CD4-positive, CD25-positive, alpha-beta regulatory T cell (primary cell): ENCODE data around the gene LCN6. TPM values are rescaled to one million over a fixed set of nuclear protein-coding genes. Genes with fewer than 3 reads are reported as not detected.
"Not testable (repeated sequence)": the region's sequence is repeated elsewhere in the genome, so short reads cannot be mapped to it uniquely, and the experiment has no call there.

ENCODE experiments used
- ATAC-seq, 2 donors: fragments of 150-1000 bp; cut with Tn5 transposase; one replicate each; pipeline ENCODE4 v1.10.0; 2021; ENCODE audit warnings: low read depth in 2 of 2, moderate number of reproducible peaks in 2 of 2, moderate library complexity in 1 of 2
- DNase-seq, 3 donors: peaks; one replicate each; pipeline versions ENCODE4 v3.0.0 to v3.0.0-alpha.2; 2012 to 2022; ENCODE audit warnings: mixed read lengths in 1 of 3
- H3K27ac ChIP-seq: one replicate; pipeline ENCODE4 v1.7.0; 2013; ENCODE audit warnings: mild to moderate bottlenecking, low read length; ENCODE audit not compliant: insufficient read depth, poor library complexity, severe bottlenecking
- H3K27me3 ChIP-seq: one replicate; pipeline ENCODE4 v1.7.0; 2013; ENCODE audit warnings: low read length; ENCODE audit not compliant: control insufficient read depth, insufficient read depth
- H3K36me3 ChIP-seq: one replicate; pipeline ENCODE4 v1.7.0; 2013; ENCODE audit warnings: mild to moderate bottlenecking, low read length, moderate library complexity; ENCODE audit not compliant: control insufficient read depth, insufficient read depth
- H3K4me1 ChIP-seq: 2 replicates; pipeline ENCODE4 v1.7.0; 2013; ENCODE audit warnings: mild to moderate bottlenecking, low read length; ENCODE audit not compliant: insufficient read depth, control insufficient read depth, poor library complexity, severe bottlenecking
- H3K4me3 ChIP-seq: one replicate; pipeline ENCODE4 v1.7.0; 2013; ENCODE audit warnings: low read depth, mild to moderate bottlenecking, low read length, moderate library complexity
- H3K9me3 ChIP-seq, 2 experiments: 1 replicate in 1 of 2; 2 replicates in 1 of 2; pipeline ENCODE4 v1.7.0; 2013; ENCODE audit warnings: low read length in 2 of 2, mild to moderate bottlenecking in 1 of 2, moderate library complexity in 1 of 2; ENCODE audit not compliant: control insufficient read depth in 2 of 2
- H3K27ac Mint-ChIP-seq, 3 donors: one replicate each; pipeline ENCODE4 v1.8.0; 2020 to 2022; ENCODE audit warnings: mild to moderate bottlenecking in 3 of 3, mixed read lengths in 3 of 3, moderate library complexity in 2 of 3
- H3K27me3 Mint-ChIP-seq: one replicate; pipeline ENCODE4 v1.8.0; 2022; ENCODE audit warnings: mild to moderate bottlenecking, mixed read lengths
- H3K36me3 Mint-ChIP-seq: one replicate; pipeline ENCODE4 v1.8.0; 2020; ENCODE audit warnings: mixed read lengths
- H3K4me1 Mint-ChIP-seq, 4 donors: one replicate each; pipeline ENCODE4 v1.8.0; 2020 to 2022; ENCODE audit warnings: mixed read lengths in 4 of 4, mild to moderate bottlenecking in 1 of 4
- H3K4me3 Mint-ChIP-seq, 4 donors: one replicate each; pipeline ENCODE4 v1.8.0; 2020 to 2022; ENCODE audit warnings: mild to moderate bottlenecking in 4 of 4, mixed read lengths in 4 of 4, moderate library complexity in 3 of 4
- H3K9me3 Mint-ChIP-seq, 7 donors: one replicate each; pipeline ENCODE4 v1.8.0; 2020 to 2022; ENCODE audit warnings: mixed read lengths in 7 of 7, mild to moderate bottlenecking in 3 of 7, moderate library complexity in 2 of 7
- polyA plus RNA-seq, 4 donors: library from polyadenylated mRNA; unstranded; fragments of 300-500 nt; fragmentation: Illumina TruSeq; gene quantifications; one replicate each; pipeline ENCODE4 v1.2.3, GENCODE V29; 2021
- total RNA-seq: library from RNA; stranded (reverse); gene quantifications from one replicate; pipeline ENCODE4 v1.2.3, GENCODE V29; 2022

The LCN6 gene
- total and polyA plus RNA-seq, 5 donors from 2014 or later, result not detected

GRCh38 chr9:136711751-136712689 lies 36.3 kb downstream of the LCN6 start, which contains the start of gene DIPK1B:
Gene DIPK1B, plus strand, starts transcription at chr9:136712572. Its CDS starts 94 bp downstream, at chr9:136712666.
- Histone ChIP-seq H3K36me3 (no peaks in the 10 kb centered on the region), H3K27me3 (no peaks in the 10 kb centered on the region), H3K9me3 (no peaks in the 10 kb centered on the region), H3K27ac (no peak within 1 kb of the TSS), H3K4me3 (no peak within 1 kb of the TSS), H3K4me1 (peaks cover 9% of the 10 kb centered on the region)
- no peaks in the 10 kb centered on the region for H3K9me3 Mint-ChIP-seq
- H3K27ac Mint-ChIP-seq, result no peak within 1 kb of the TSS
- peak within 1 kb of the TSS in 3 of 4 donors; percentile 57 to 74 (median 67) for H3K4me3 Mint-ChIP-seq
- H3K36me3 Mint-ChIP-seq, result no peaks in the 10 kb centered on the region
- H3K4me1 Mint-ChIP-seq, result peaks cover 0 to 7% (median 0%) of the 10 kb centered on the region in 4 donors
- H3K27me3 Mint-ChIP-seq, result peaks cover 30% of the 10 kb centered on the region
- DNase-seq, result no peak
- peak; percentile 10 to 28 for ATAC-seq

DNA sequence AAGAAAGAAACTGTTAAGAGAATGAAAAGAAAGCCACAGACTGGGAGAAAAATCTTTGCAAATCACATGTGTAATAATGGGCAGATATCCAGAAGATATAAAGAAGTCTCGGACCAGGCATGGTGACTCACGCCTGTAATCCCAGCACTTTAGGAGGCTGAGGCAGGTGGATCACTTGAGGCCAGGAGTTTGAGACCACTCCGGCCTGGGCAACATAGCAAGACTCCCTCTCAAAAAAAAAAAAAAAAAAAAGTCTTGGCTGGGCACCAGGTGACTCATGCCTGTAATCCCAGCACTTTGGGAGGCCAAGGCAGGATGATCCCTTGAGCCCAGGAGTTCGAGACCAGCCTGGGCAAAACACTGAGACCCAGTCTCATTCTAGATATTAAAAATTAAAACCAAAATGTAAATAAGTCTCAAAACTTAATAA lies 37.1 kb downstream of the LCN6 start:
- H3K4me1 ChIP-seq, H3K27ac Mint-ChIP-seq, H3K27ac ChIP-seq, H3K4me3 ChIP-seq, DNase-seq, H3K4me1 Mint-ChIP-seq, H3K9me3 ChIP-seq, H3K27me3 ChIP-seq, ATAC-seq, H3K36me3 Mint-ChIP-seq, H3K9me3 Mint-ChIP-seq, H3K36me3 ChIP-seq: not testable (repeated sequence)
- H3K4me3 Mint-ChIP-seq, result peak overlapping the region in 2 of 4 donors; percentile 57 to 74
- H3K27me3 Mint-ChIP-seq, result peaks cover 30% of the 10 kb centered on the region

- Histone ChIP-seq H3K4me1 (peaks cover 9% of the 10 kb centered on the region), H3K36me3 (no peaks in the 10 kb centered on the region), H3K27me3 (no peaks in the 10 kb centered on the region), H3K27ac (no peak overlapping the region), H3K9me3 (no peaks in the 10 kb centered on the region), H3K4me3 (no peak overlapping the region)
- Mint-ChIP-seq H3K9me3 (no peaks in the 10 kb centered on the region), H3K4me1 (peaks cover 0 to 7% (median 2%) of the 10 kb centered on the region in 4 donors), H3K36me3 (no peaks in the 10 kb centered on the region), H3K27me3 (peaks cover 30% of the 10 kb centered on the region), H3K27ac (no peak overlapping the region), H3K4me3 (peak overlapping the region in 2 of 4 donors; percentile 21 to 28)
- ATAC-seq (no peak), DNase-seq (no peak)
Measured at GRCh38 chr9:136710543-136710942, 37.8 kb downstream of the LCN6 start.

- ATAC-seq, result no peak
- H3K4me3 Mint-ChIP-seq, result no peak overlapping the region
- no peaks in the 10 kb centered on the region for H3K9me3 Mint-ChIP-seq
- Histone ChIP-seq H3K4me3 (no peak overlapping the region), H3K9me3 (no peaks in the 10 kb centered on the region), H3K36me3 (no peaks in the 10 kb centered on the region), H3K4me1 (peaks cover 9% of the 10 kb centered on the region), H3K27ac (no peak overlapping the region), H3K27me3 (no peaks in the 10 kb centered on the region)
- peak overlapping the region in 1 of 3 donors; percentile 26 for H3K27ac Mint-ChIP-seq
- peaks cover 34% of the 10 kb centered on the region for H3K27me3 Mint-ChIP-seq
- peaks cover 0 to 7% (median 2%) of the 10 kb centered on the region in 4 donors for H3K4me1 Mint-ChIP-seq
- H3K36me3 Mint-ChIP-seq, result no peaks in the 10 kb centered on the region
- no peak for DNase-seq
Measured at GRCh38 chr9:136709454-136710109, 38.7 kb downstream of the LCN6 start.

DNA sequence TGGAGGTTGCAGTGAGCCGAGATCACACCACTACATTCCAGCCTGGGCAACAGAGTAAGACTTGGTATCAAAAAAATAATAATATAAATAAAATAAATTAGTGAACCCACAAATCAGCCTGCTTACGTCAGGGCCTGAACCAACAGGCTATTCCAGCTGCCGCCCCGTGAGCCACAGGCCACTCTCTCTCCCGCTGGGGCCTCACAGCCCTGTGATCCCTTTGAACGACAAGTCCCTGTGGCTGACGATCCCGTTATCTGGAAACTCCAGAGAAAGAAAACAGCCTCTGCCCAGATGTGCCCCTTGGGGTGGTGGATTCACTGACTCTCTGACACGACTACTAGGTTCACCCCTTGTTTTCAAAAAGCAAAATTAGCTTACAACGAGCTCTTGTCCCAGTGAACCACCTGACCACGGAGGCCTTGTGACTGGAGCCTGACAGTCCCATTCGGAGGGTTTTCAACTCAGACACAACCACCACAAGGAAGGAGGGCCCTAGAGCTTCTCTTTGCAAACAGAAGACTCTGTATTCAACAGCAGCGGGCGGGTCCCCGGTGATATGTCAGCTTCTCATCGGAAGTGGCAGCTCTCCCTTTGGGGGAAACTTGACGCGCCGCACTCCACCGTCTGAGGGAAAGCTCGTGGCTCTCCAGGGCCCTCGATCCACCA lies 40.3 kb downstream of the LCN6 start:
- no peak overlapping the region for H3K4me3 Mint-ChIP-seq
- H3K9me3 Mint-ChIP-seq, result no peaks in the 10 kb centered on the region
- Histone ChIP-seq H3K4me1 (peaks cover 9% of the 10 kb centered on the region), H3K9me3 (no peaks in the 10 kb centered on the region), H3K27ac (no peak overlapping the region), H3K4me3 (no peak overlapping the region), H3K27me3 (no peaks in the 10 kb centered on the region), H3K36me3 (no peaks in the 10 kb centered on the region)
- no peaks in the 10 kb centered on the region for H3K36me3 Mint-ChIP-seq
- ATAC-seq (no peak), DNase-seq (no peak)
- peaks cover 34% of the 10 kb centered on the region for H3K27me3 Mint-ChIP-seq
- peak overlapping the region in 1 of 3 donors; percentile 53 for H3K27ac Mint-ChIP-seq
- peaks cover 0 to 7% (median 2%) of the 10 kb centered on the region in 4 donors for H3K4me1 Mint-ChIP-seq

DNA sequence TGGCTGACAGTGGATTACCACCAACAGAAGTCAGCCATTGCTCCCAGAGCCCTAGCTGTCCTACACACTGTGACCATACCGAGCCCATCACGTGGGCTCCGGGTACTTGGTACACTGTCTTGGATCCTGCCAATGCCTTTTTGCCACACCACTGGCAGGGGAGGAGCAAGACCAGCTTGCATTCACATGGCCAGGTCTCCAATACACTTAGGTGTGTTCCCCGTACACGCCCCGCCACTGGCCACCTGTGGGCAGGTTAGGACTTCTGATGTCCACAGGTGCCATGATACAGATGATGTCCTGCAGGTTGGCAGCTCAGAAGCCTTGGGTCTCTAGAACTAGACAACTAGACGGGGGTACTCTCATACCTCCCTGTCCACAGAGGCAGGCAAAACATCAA lies 41.3 kb downstream of the LCN6 start:
- H3K4me1 ChIP-seq, result peaks cover 5% of the 10 kb centered on the region
- Mint-ChIP-seq H3K27ac (no peak overlapping the region), H3K36me3 (no peaks in the 10 kb centered on the region), H3K9me3 (no peaks in the 10 kb centered on the region), H3K27me3 (peaks cover 34% of the 10 kb centered on the region), H3K4me1 (peaks cover 0 to 7% (median 2%) of the 10 kb centered on the region in 4 donors), H3K4me3 (no peak overlapping the region)
- no peaks in the 10 kb centered on the region for H3K9me3 ChIP-seq
- H3K27me3 ChIP-seq, result no peaks in the 10 kb centered on the region
- DNase-seq, result no peak
- H3K4me3 ChIP-seq, result no peak overlapping the region
- no peaks in the 10 kb centered on the region for H3K36me3 ChIP-seq
- no peak for ATAC-seq
- H3K27ac ChIP-seq, result no peak overlapping the region

- Mint-ChIP-seq H3K4me1 (peaks cover 0 to 11% (median 5%) of the 10 kb centered on the region in 4 donors), H3K27me3 (peaks cover 26% of the 10 kb centered on the region), H3K9me3 (peaks cover 0 to 2% (median 0%) of the 10 kb centered on the region in 7 donors), H3K27ac (no peak overlapping the region), H3K4me3 (peak overlapping the region in 1 of 4 donors; percentile 29), H3K36me3 (no peaks in the 10 kb centered on the region)
- Histone ChIP-seq H3K36me3 (no peaks in the 10 kb centered on the region), H3K9me3 (no peaks in the 10 kb centered on the region), H3K27ac (no peak overlapping the region), H3K4me1 (peaks cover 11% of the 10 kb centered on the region), H3K4me3 (no peak overlapping the region), H3K27me3 (no peaks in the 10 kb centered on the region)
- DNase-seq, result no peak
- no peak for ATAC-seq
Measured at GRCh38 chr9:136705564-136705963, 42.8 kb downstream of the LCN6 start.
